GM13976 (cell line): ENCODE data around the gene KDM6B.

ENCODE experiments used
- DNase-seq: peaks from one replicate; pipeline ENCODE4 v3.0.0; 2012; ENCODE audit warnings: low spot score
- CTCF ChIP-seq: IDR thresholded peaks from 2 replicates; pipeline ENCODE4 v1.5.1; 2012; ENCODE audit warnings: borderline replicate concordance, mild to moderate bottlenecking; ENCODE audit not compliant: insufficient read depth; ENCODE audit errors: extremely low read depth, missing control alignments, control extremely low read depth
- in situ Hi-C: fragments of 300-500 bp; cut with MboI; formaldehyde crosslinking; loops from one replicate; pipeline ENCODE4 v1.12.0; 2022; ENCODE audit warnings: low sequenced_read_pairs, mixed read lengths, inconsistent platforms; ENCODE audit not compliant: unreplicated experiment

The KDM6B gene

GRCh38 chr17:7849751-7850504 is 15.9 kb downstream of the KDM6B start:
- in situ Hi-C loops: no loop called here
- no peak for TF ChIP-seq CTCF
- no peak for DNase-seq

- TF ChIP-seq CTCF: no peak
- no peak for DNase-seq
- in situ Hi-C loops: no loop called here
Observed at GRCh38 chr17:7850701-7851437, 16.9 kb downstream of the KDM6B start.

- peak; percentile 93 for DNase-seq
- TF ChIP-seq CTCF: peak; percentile 92
Observed at GRCh38 chr17:7851438-7852261, 17.6 kb downstream of the KDM6B start.

GRCh38 chr17:7852262-7852670 is 18.2 kb downstream of the KDM6B start:
- no peak for DNase-seq
- in situ Hi-C loops: no loop called here
- TF ChIP-seq CTCF: no peak

More at GRCh38 chr17:7851438-7852261, 17.6 kb downstream of the KDM6B start:
- in situ Hi-C loops: no loop called here

- in situ Hi-C loops: no loop called here
- no peak for TF ChIP-seq CTCF
- DNase-seq: no peak
Observed at GRCh38 chr17:7852919-7853690, 19.1 kb downstream of the KDM6B start.

GRCh38 chr17:7853691-7854038 is 19.6 kb downstream of the KDM6B start:
- TF ChIP-seq CTCF: no peak
- no peak for DNase-seq
- in situ Hi-C loops: no loop called here
